Measurements from ENCODE around the gene KDM4F. TPM values are rescaled to one million over a fixed set of nuclear protein-coding genes. Genes with fewer than 3 reads are reported as not detected.

The KDM4F gene
- total and polyA plus RNA-seq, 2 donors (not counting 3 experiments of a cell fraction or from before 2014, with no cell fraction given) = not detected

- CTCF ChIA-PET = interaction anchor here (0.7 to 8.8 kb wide), 6 partner anchors 11 to 61 kb away, joined by 3 to 91 read pairs (median 12); partner anchors contain the start of gene SRSF8
- H2AFZ ChIP-seq (ENCODE audit: low read depth, low read length) = no peak overlapping the region
- BruUV-seq (replicated peaks) = no TSS peak
- dilution Hi-C loops (cut with MboI; ENCODE audit: extremely low pct_ligation_motif_present, low sequenced_read_pairs) (no loop called here), intact Hi-C loops (cut with micrococcal nuclease) (no loop called here)
- DNase-seq (ENCODE audit: low read depth, low spot score) (no peak), FAIRE-seq (no peak)
- H4K20me1 ChIP-seq (replicated peaks; ENCODE audit: control insufficient read depth, extremely low read depth, insufficient read depth, low read length) = no peaks in the 10 kb centered on the region
- H3K9me3 ChIP-seq (replicated peaks; ENCODE audit: control insufficient read depth, insufficient read depth, low read length) = no peaks in the 10 kb centered on the region
- H3K27ac ChIP-seq (ENCODE audit: insufficient read depth, low read depth, low read length) = no peak overlapping the region
- TF ChIP-seq GATA2 (IDR thresholded peaks at IDR 0.05; ENCODE audit: insufficient read depth, insufficient read length, low read depth, low read length) = no peak
- TF ChIP-seq POLR2AphosphoS5 (IDR thresholded peaks at IDR 0.05; ENCODE audit: insufficient read depth, low read depth, low read length) = no peak
- no peak for TF ChIP-seq MAX (IDR thresholded peaks at IDR 0.05; ENCODE audit: insufficient read depth, insufficient read length)
- TF ChIP-seq JUN (IDR thresholded peaks at IDR 0.05; ENCODE audit: borderline replicate concordance, insufficient read depth, insufficient read length, low read depth) = no peak
- TF ChIP-seq FOS (IDR thresholded peaks at IDR 0.05; ENCODE audit: borderline replicate concordance, insufficient read depth, low read length) = no peak
- no peak for TF ChIP-seq EZH2 (IDR thresholded peaks at IDR 0.05; ENCODE audit: borderline replicate concordance, low read depth, low read length, severe bottlenecking)
- TF ChIP-seq POLR2A (IDR thresholded peaks at IDR 0.05; ENCODE audit: low read depth, low read length) = no peak
- TF ChIP-seq MYC (IDR thresholded peaks at IDR 0.05; ENCODE audit: low read depth, low read length) = no peak
- TF ChIP-seq CTCF (IDR thresholded peaks at IDR 0.05; ENCODE audit: extremely low read depth in 1 of 2, insufficient read depth in 1 of 2, low read depth in 1 of 2, low read length in 2 of 2) = no peak
- no peaks in the 10 kb centered on the region for H3K36me3 ChIP-seq (ENCODE audit: control insufficient read depth in 2 of 2, extremely low read depth in 1 of 2, insufficient read depth in 2 of 2, low read length in 2 of 2)
- H3K9ac ChIP-seq (replicated peaks; ENCODE audit: extremely low read depth, insufficient read depth, low read length) = no peak overlapping the region
- no peaks in the 10 kb centered on the region for H3K9me1 ChIP-seq (replicated peaks; ENCODE audit: control insufficient read depth, extremely low read depth, insufficient read depth, low read length)
- H3K4me1 ChIP-seq (ENCODE audit: control insufficient read depth, extremely low read depth, insufficient read depth, low read length) = peaks cover 18% of the 10 kb centered on the region
- no peaks in the 10 kb centered on the region for H3K79me2 ChIP-seq (ENCODE audit: control insufficient read depth, insufficient read depth, low read length)
- no peak overlapping the region for H3K4me2 ChIP-seq (ENCODE audit: insufficient read depth, low read length)
- no peaks in the 10 kb centered on the region for H3K27me3 ChIP-seq (ENCODE audit: control insufficient read depth in 2 of 2, insufficient read depth in 2 of 2, low read length in 2 of 2)
- POLR2A ChIA-PET = no interaction called here
- no peak overlapping the region for H3K4me3 ChIP-seq (replicated peaks in 1 of 3; ENCODE audit: insufficient read depth in 1 of 3, low read depth in 1 of 3, low read length in 3 of 3)
Measured at GRCh38 chr11:95091663-95092180, 42.5 kb downstream of the KDM4F start.

Measured in endothelial cell of umbilical vein (primary cell).